ENCODE results near the gene DDX42. TPM values are rescaled to one million over a fixed set of nuclear protein-coding genes. Genes with fewer than 3 reads are reported as not detected.
"Not testable (repeated sequence)": the region's sequence is repeated elsewhere in the genome, so short reads cannot be mapped to it uniquely, and the experiment has no call there.

Gene DDX42
- total RNA-seq, 1 experiment from 2014 or later = 45.3 TPM

- peak; percentile 36 for DNase-seq (ENCODE audit: low spot score)
Observed at GRCh38 chr17:63774969-63775265, 947 bp downstream of the DDX42 start.

DNA sequence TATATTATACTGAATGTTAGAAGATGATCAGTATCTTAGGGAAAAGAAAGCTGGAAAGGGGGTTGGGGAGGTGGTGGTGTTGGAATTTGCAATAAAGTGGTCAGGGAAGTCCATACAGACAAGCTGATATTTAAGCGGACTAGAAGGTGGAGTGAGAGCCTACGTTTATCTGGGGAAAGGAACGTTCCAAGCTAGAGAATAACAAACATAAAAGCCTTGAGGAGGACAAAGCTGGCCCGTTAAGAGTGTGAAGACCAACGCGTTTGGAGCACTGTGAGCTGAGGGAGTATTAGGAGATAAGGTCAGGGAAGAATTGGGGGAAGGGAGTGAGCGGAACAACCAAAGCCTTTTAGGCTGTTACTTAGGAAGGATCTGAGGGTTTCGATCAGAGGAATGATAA is 1.4 kb downstream of the DDX42 start:
- peak; percentile 25 for DNase-seq (ENCODE audit: low spot score)

GRCh38 chr17:63780507-63780906 is 6.5 kb downstream of the DDX42 start:
- peak; percentile 48 for DNase-seq (ENCODE audit: low spot score)

- DNase-seq (ENCODE audit: low spot score) = no peak
Observed at GRCh38 chr17:63780928-63781327, 7.0 kb downstream of the DDX42 start.

DNA sequence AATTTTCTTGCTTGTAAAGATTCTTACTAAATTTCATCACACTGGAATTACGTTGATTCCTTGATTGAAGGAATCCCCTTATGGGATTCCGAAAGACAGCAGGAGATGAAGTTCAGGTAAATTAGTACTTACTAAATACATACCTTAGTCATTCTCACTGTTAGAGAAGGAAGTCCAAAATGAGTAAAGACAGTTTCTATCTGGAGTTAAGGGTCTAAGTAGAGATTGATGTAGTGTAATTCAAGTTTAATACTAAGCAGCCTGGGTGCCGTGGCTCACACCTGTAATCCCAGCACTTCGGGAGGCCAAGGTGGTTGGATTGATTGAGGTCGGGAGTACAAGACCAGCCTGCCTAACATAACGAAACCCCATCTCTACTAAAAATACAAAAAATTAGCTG is 9.6 kb downstream of the DDX42 start:
- DNase-seq (ENCODE audit: low spot score) = no peak

DNA sequence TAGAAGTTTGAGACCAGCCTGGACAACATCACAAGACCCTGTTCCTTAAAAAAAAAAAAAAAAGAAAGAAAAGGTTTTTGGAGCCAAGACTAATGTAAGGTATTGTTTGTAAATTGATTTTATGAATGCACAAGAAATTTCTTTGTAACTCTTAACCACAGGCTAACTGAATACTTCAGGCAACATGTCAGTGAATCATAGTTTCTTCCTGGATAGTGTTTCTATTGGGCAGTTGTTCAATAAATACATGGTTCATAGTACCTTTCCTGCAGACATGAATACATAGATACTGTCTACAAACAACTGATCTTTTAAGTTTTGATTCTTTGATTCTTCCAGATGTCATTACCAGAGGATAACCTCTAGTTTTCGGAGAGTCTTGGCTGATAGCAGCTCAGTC is 11.6 kb downstream of the DDX42 start:
- no peak for DNase-seq (ENCODE audit: low spot score)

DNA sequence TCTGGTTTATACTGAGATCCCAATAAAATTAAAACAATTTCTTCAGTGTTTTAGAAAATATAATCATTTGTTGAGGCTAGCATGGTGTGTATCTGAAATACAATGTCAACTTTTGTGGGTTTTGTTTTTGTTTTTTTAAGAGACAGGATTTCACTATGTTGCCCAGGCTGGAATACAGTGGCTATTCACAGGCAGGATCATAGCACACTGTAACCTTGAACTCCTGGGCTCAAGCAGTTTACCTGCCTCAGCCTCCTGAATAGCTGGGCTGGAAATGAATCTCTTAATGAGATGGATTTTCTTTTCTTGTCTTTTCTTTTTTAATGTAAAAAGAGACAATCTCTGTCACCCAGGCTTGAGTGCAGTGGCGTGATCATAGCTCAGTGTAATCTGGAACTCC is 12.1 kb downstream of the DDX42 start:
- DNase-seq (ENCODE audit: low spot score) = no peak

GRCh38 chr17:63786971-63787711 is 13.2 kb downstream of the DDX42 start:
- no peak for DNase-seq (ENCODE audit: low spot score)

DNA sequence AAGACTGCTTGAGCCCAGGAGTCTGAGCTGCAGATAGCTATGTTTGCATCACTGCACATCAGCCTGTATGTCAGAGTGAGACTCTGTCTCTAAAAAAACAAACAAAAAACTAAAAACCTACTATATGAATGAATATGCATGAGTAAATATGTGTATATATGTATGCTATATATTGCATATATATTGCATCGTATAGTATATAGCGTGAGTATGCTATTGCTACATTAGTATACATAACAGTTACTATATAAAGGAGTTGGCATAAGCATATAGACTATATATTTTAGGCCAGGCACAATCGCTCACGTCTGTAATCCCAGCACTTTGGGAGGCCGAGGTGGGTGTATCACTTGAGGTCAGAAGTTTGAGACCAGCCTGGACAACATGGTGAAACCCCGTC is 16.1 kb downstream of the DDX42 start:
- DNase-seq (ENCODE audit: low spot score) = no peak

GRCh38 chr17:63792055-63792729 is 18.2 kb downstream of the DDX42 start:
- no peak for DNase-seq (ENCODE audit: low spot score)

GRCh38 chr17:63796375-63796774 is 22.4 kb downstream of the DDX42 start:
- not testable (repeated sequence) for DNase-seq (ENCODE audit: low spot score)

DNA sequence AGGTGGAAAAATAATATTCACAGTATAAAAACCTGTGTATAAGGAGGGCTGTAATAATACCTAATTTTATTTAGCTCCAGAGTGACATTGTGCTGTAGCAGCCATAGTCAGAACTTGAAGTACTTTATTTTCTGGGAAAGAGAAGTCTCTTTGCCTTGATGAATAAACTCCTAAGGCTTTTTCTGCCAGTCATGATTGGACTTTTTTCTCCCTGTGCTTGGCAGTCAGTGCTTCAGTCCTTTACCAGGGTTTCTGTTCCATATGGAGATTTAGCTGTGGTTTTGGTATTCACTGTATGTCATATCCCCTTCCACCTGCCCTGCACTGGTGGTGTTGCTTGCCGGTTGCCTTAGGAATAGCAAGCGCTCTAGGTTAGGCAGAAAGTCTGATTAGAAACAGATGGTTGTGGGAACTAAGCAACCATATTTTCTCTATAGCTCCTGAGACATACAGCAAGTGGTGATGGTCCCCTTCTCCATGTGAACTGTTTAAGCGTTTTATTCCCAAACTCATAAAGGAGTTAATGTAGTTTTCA is 24.7 kb downstream of the DDX42 start:
- DNase-seq (ENCODE audit: low spot score) = no peak

DNA sequence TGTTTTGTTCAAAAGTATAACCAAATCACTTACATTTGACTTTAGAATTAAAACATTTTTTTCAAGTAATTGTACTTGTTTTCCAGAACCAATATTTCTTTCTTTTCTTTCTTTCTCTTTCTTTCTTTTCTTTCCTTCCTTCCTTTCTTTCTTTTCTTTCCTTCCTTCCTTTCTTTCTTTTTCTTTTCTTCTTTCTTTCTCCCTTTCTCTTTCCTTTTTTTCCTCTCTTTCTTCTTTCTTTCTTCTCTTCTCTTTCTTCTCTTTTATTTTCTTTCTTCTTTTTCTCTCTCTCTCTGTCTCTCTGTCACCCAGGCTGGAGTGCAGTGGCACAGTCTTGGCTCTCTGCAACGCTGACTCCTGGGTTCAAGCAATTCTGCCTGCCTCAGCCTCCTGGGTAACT is 26.8 kb downstream of the DDX42 start:
- DNase-seq (ENCODE audit: low spot score) = no peak

- no peak for DNase-seq (ENCODE audit: low spot score)
Observed at GRCh38 chr17:63804328-63804727, 30.4 kb downstream of the DDX42 start.

DNA sequence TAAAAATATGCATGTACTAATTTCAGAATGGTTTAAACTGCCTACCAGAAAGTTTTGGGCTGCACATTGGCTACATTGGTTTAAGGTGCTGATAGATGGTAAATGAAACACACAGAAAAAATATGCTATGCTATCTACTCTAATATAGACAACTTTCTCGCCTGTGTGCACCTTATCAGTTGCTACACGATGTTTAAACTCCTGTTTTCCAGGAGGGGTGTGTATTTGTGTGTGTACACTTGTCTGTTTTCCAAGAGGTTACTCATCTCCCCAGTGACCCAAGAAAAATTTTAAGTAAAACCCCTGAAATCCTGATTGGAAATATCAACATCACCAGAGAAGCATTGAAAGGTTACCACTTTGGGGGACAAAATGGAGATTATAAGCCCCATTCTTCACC is 31.6 kb downstream of the DDX42 start:
- no peak for DNase-seq (ENCODE audit: low spot score)

GRCh38 chr17:63809970-63810369 is 36.0 kb downstream of the DDX42 start:
- DNase-seq (ENCODE audit: low spot score) = no peak

DNA sequence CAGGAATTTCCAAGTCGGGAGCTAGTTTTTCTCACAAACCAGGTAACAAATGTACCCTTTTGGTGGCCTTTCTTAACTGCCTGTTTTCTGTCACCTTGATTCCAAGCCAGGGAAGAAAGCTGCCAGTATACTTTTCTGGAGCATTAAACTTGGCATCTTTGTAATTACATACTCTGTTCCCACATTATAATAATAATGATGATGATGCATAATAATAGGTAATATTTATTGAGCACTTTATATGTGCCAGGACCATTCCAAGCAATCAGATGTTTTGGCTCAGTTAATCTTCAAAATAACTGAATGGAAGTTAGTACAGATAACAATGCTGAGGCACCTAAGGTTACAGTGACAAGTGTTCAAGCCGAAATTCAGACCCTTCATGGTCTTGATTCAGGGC is 42.2 kb downstream of the DDX42 start:
- DNase-seq (ENCODE audit: low spot score) = no peak

DNA sequence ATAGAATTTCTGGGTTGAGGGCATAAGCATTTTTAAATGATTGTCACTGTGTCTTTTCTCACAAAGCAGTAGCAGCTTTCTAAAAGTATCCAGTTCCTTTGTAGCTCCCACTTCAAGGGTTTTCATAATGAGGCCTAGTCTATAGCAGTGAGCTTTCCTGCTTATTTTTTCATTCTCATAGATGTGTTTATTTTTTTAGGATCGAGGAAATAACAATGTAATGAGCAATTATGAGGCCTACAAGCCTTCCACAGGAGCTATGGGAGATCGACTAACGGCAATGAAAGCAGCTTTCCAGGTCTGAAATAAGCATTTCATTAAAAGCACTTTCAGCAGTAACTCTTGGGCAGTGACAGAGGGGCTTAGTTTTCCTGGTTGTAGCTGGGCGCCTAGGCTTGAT is 42.7 kb downstream of the DDX42 start:
- DNase-seq (ENCODE audit: low spot score) = no peak

DNA sequence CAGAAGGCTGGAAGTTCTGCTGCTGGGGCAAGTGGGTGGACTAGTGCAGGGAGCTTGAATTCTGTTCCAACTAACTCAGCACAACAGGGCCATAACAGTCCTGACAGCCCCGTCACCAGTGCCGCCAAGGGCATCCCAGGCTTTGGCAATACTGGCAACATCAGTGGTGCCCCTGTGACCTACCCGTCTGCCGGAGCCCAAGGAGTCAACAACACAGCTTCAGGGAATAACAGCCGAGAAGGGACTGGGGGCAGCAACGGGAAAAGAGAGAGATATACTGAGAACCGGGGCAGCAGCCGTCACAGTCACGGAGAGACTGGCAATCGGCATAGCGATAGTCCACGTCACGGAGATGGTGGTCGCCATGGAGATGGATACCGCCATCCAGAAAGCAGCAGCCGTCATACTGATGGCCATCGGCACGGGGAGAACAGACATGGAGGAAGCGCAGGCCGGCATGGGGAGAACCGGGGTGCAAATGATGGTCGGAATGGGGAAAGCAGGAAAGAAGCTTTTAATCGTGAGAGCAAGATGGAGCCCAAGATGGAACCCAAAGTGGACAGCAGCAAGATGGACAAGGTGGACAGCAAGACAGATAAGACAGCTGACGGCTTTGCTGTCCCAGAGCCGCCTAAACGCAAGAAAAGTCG is 43.9 kb downstream of the DDX42 start:
- DNase-seq (ENCODE audit: low spot score) = no peak

- no peak for DNase-seq (ENCODE audit: low spot score)
Observed at GRCh38 chr17:63819131-63819530, 45.2 kb downstream of the DDX42 start.

- DNase-seq (ENCODE audit: low spot score) = no peak
Observed at GRCh38 chr17:63819585-63820537, 45.9 kb downstream of the DDX42 start.
